ENCODE data around the gene TRIM49C. TPM values are rescaled to one million over a fixed set of nuclear protein-coding genes. Genes with fewer than 3 reads are reported as not detected.
"Not testable (repeated sequence)": the region's sequence is repeated elsewhere in the genome, so short reads cannot be mapped to it uniquely, and the experiment has no call there.

Gene TRIM49C
- not detected for total RNA-seq
- not detected for total RNA-seq (2013)

- H3K4me3 ChIP-seq (ENCODE audit: low read length); H3K4me1 ChIP-seq (ENCODE audit: control insufficient read depth, insufficient read depth, low read length); H3K27me3 Mint-ChIP-seq (ENCODE audit: low read depth in 2 of 2); H3K36me3 ChIP-seq (ENCODE audit: control insufficient read depth, insufficient read depth, low read length); H3K4me1 Mint-ChIP-seq; H3K9me3 ChIP-seq (ENCODE audit: control insufficient read depth, insufficient read depth, low read length); H3K36me3 Mint-ChIP-seq; intact Hi-C loops (cut with micrococcal nuclease); DNase-seq; H3K4me3 Mint-ChIP-seq; H3K9me3 Mint-ChIP-seq; H3K27me3 ChIP-seq (ENCODE audit: control insufficient read depth, insufficient read depth, low read length); H3K27ac Mint-ChIP-seq; ATAC-seq; H3K27ac ChIP-seq (ENCODE audit: low read length): not testable (repeated sequence)
- no CpG with 5 or more reads among the region's 2 CpGs for WGBS (ENCODE audit: insufficient coverage)
Observed at GRCh38 chr11:90030806-90031205, at the start of gene TRIM49C. TRIM49C (plus strand) TSS chr11:90031106; CDS start chr11:90035212, 4,106 bp downstream.

GRCh38 chr11:90024184-90024583, 6.7 kb upstream of the TRIM49C start:
- H3K4me3 Mint-ChIP-seq; H3K36me3 ChIP-seq (ENCODE audit: control insufficient read depth, insufficient read depth, low read length); H3K27ac ChIP-seq (ENCODE audit: low read length); H3K4me1 Mint-ChIP-seq; H3K9me3 ChIP-seq (ENCODE audit: control insufficient read depth, insufficient read depth, low read length); intact Hi-C loops (cut with micrococcal nuclease); DNase-seq; H3K27me3 Mint-ChIP-seq (ENCODE audit: low read depth in 2 of 2); H3K4me1 ChIP-seq (ENCODE audit: control insufficient read depth, insufficient read depth, low read length); ATAC-seq; H3K9me3 Mint-ChIP-seq; H3K36me3 Mint-ChIP-seq; H3K27me3 ChIP-seq (ENCODE audit: control insufficient read depth, insufficient read depth, low read length); H3K4me3 ChIP-seq (ENCODE audit: low read length); H3K27ac Mint-ChIP-seq: not testable (repeated sequence)
- 40% methylated on average over 1 of the region's 3 CpGs for WGBS (ENCODE audit: insufficient coverage)

GRCh38 chr11:90051591-90052209, 20.8 kb downstream of the TRIM49C start:
- H3K4me1 Mint-ChIP-seq; ATAC-seq; H3K4me1 ChIP-seq (ENCODE audit: control insufficient read depth, insufficient read depth, low read length); H3K4me3 Mint-ChIP-seq; H3K27me3 Mint-ChIP-seq (ENCODE audit: low read depth in 2 of 2); H3K9me3 Mint-ChIP-seq; H3K27ac ChIP-seq (ENCODE audit: low read length); H3K4me3 ChIP-seq (ENCODE audit: low read length); intact Hi-C loops (cut with micrococcal nuclease); H3K36me3 Mint-ChIP-seq; H3K27ac Mint-ChIP-seq; H3K36me3 ChIP-seq (ENCODE audit: control insufficient read depth, insufficient read depth, low read length); H3K27me3 ChIP-seq (ENCODE audit: control insufficient read depth, insufficient read depth, low read length); H3K9me3 ChIP-seq (ENCODE audit: control insufficient read depth, insufficient read depth, low read length); DNase-seq: not testable (repeated sequence)
- WGBS (ENCODE audit: insufficient coverage) = 45% methylated on average over 4 of the region's 41 CpGs

GRCh38 chr11:90052311-90052710, 21.4 kb downstream of the TRIM49C start:
- intact Hi-C loops (cut with micrococcal nuclease); H3K9me3 Mint-ChIP-seq; H3K9me3 ChIP-seq (ENCODE audit: control insufficient read depth, insufficient read depth, low read length); H3K4me1 ChIP-seq (ENCODE audit: control insufficient read depth, insufficient read depth, low read length); H3K36me3 ChIP-seq (ENCODE audit: control insufficient read depth, insufficient read depth, low read length); H3K4me1 Mint-ChIP-seq; ATAC-seq; H3K4me3 ChIP-seq (ENCODE audit: low read length); H3K27ac ChIP-seq (ENCODE audit: low read length); H3K27ac Mint-ChIP-seq; H3K4me3 Mint-ChIP-seq; H3K36me3 Mint-ChIP-seq; H3K27me3 ChIP-seq (ENCODE audit: control insufficient read depth, insufficient read depth, low read length); DNase-seq; H3K27me3 Mint-ChIP-seq (ENCODE audit: low read depth in 2 of 2): not testable (repeated sequence)
- WGBS (ENCODE audit: insufficient coverage) = 9% methylated on average over 10 of the region's 33 CpGs

- H3K4me3 Mint-ChIP-seq; H3K27me3 Mint-ChIP-seq (ENCODE audit: low read depth in 2 of 2); H3K4me1 ChIP-seq (ENCODE audit: control insufficient read depth, insufficient read depth, low read length); DNase-seq; H3K27ac ChIP-seq (ENCODE audit: low read length); H3K4me1 Mint-ChIP-seq; H3K9me3 Mint-ChIP-seq; H3K27me3 ChIP-seq (ENCODE audit: control insufficient read depth, insufficient read depth, low read length); intact Hi-C loops (cut with micrococcal nuclease); H3K36me3 Mint-ChIP-seq; H3K4me3 ChIP-seq (ENCODE audit: low read length); ATAC-seq; H3K27ac Mint-ChIP-seq; H3K36me3 ChIP-seq (ENCODE audit: control insufficient read depth, insufficient read depth, low read length); H3K9me3 ChIP-seq (ENCODE audit: control insufficient read depth, insufficient read depth, low read length): not testable (repeated sequence)
- WGBS (ENCODE audit: insufficient coverage) = no CpG with 5 or more reads among the region's 28 CpGs
Observed at GRCh38 chr11:90053545-90053944, 22.6 kb downstream of the TRIM49C start.

- H3K4me1 Mint-ChIP-seq; H3K27ac Mint-ChIP-seq; H3K36me3 ChIP-seq (ENCODE audit: control insufficient read depth, insufficient read depth, low read length); H3K27ac ChIP-seq (ENCODE audit: low read length); DNase-seq; H3K4me1 ChIP-seq (ENCODE audit: control insufficient read depth, insufficient read depth, low read length); H3K4me3 Mint-ChIP-seq; ATAC-seq; H3K27me3 Mint-ChIP-seq (ENCODE audit: low read depth in 2 of 2); H3K9me3 ChIP-seq (ENCODE audit: control insufficient read depth, insufficient read depth, low read length); H3K36me3 Mint-ChIP-seq; intact Hi-C loops (cut with micrococcal nuclease); H3K27me3 ChIP-seq (ENCODE audit: control insufficient read depth, insufficient read depth, low read length); H3K4me3 ChIP-seq (ENCODE audit: low read length); H3K9me3 Mint-ChIP-seq: not testable (repeated sequence)
- no CpG with 5 or more reads among the region's 3 CpGs for WGBS (ENCODE audit: insufficient coverage)
Observed at GRCh38 chr11:90085650-90086049, 54.7 kb downstream of the TRIM49C start, which contains the start of gene UBTFL1. UBTFL1 (plus strand) TSS chr11:90085950; CDS start chr11:90085950, 0 bp downstream.

- H3K36me3 ChIP-seq (ENCODE audit: control insufficient read depth, insufficient read depth, low read length); H3K27ac ChIP-seq (ENCODE audit: low read length); H3K4me3 ChIP-seq (ENCODE audit: low read length); H3K9me3 Mint-ChIP-seq; H3K4me1 Mint-ChIP-seq; H3K27me3 Mint-ChIP-seq (ENCODE audit: low read depth in 2 of 2); H3K27me3 ChIP-seq (ENCODE audit: control insufficient read depth, insufficient read depth, low read length); H3K9me3 ChIP-seq (ENCODE audit: control insufficient read depth, insufficient read depth, low read length); H3K36me3 Mint-ChIP-seq; DNase-seq; ATAC-seq; intact Hi-C loops (cut with micrococcal nuclease); H3K4me3 Mint-ChIP-seq; H3K4me1 ChIP-seq (ENCODE audit: control insufficient read depth, insufficient read depth, low read length); H3K27ac Mint-ChIP-seq: not testable (repeated sequence)
- WGBS (ENCODE audit: insufficient coverage) = no CpG with 5 or more reads among the region's 2 CpGs
Observed at GRCh38 chr11:90088731-90089130, 57.8 kb downstream of the TRIM49C start.

Measured in natural killer cell (primary cell).